ENCODE results near the gene AGFG2.

AGFG2 gene

GRCh38 chr7:100584054-100584682 lies 45.2 kb downstream of the AGFG2 start:
- no peak for DNase-seq (ENCODE audit: low read depth in 2 of 2, low spot score in 1 of 2)

GRCh38 chr7:100584683-100585510 lies 45.9 kb downstream of the AGFG2 start:
- no peak for DNase-seq (ENCODE audit: low read depth in 2 of 2, low spot score in 1 of 2)

- DNase-seq (ENCODE audit: low read depth in 2 of 2, low spot score in 1 of 2): no peak
These were observed 46.7 kb downstream of the AGFG2 start, which contains the start of gene LRCH4 for GRCh38 chr7:100585511-100586265. Gene LRCH4 (minus strand): TSS chr7:100586129. CDS start chr7:100586100, 29 bp downstream.

GRCh38 chr7:100586266-100587025 lies 47.4 kb downstream of the AGFG2 start, which contains the start of gene FBXO24:
Gene FBXO24 (plus strand): TSS chr7:100586328. CDS start chr7:100586626, 298 bp downstream.
- DNase-seq (ENCODE audit: low read depth in 2 of 2, low spot score in 1 of 2): peak; percentile 97 to 99

GRCh38 chr7:100588438-100588837 lies 49.4 kb downstream of the AGFG2 start:
- no peak for DNase-seq (ENCODE audit: low read depth in 2 of 2, low spot score in 1 of 2)

- DNase-seq (ENCODE audit: low read depth in 2 of 2, low spot score in 1 of 2): no peak
These were observed 50.4 kb downstream of the AGFG2 start for GRCh38 chr7:100589341-100589947.

- DNase-seq (ENCODE audit: low read depth in 2 of 2, low spot score in 1 of 2): no peak
These were observed 51.2 kb downstream of the AGFG2 start for GRCh38 chr7:100590077-100590737.

GRCh38 chr7:100591596-100591995 lies 52.6 kb downstream of the AGFG2 start:
- no peak for DNase-seq (ENCODE audit: low read depth in 2 of 2, low spot score in 1 of 2)

- no peak for DNase-seq (ENCODE audit: low read depth in 2 of 2, low spot score in 1 of 2)
These were observed 56.2 kb downstream of the AGFG2 start for GRCh38 chr7:100595188-100595587.

- no peak for DNase-seq (ENCODE audit: low read depth in 2 of 2, low spot score in 1 of 2)
These were observed 59.4 kb downstream of the AGFG2 start for GRCh38 chr7:100598425-100598824.

GRCh38 chr7:100599911-100600729 lies 61.1 kb downstream of the AGFG2 start:
- no peak for DNase-seq (ENCODE audit: low read depth in 2 of 2, low spot score in 1 of 2)

- DNase-seq (ENCODE audit: low read depth in 2 of 2, low spot score in 1 of 2): no peak
These were observed 61.7 kb downstream of the AGFG2 start for GRCh38 chr7:100600730-100601038.

GRCh38 chr7:100602889-100603725 lies 64.1 kb downstream of the AGFG2 start:
- DNase-seq (ENCODE audit: low read depth in 2 of 2, low spot score in 1 of 2): no peak

GRCh38 chr7:100603726-100604027 lies 64.7 kb downstream of the AGFG2 start:
- DNase-seq (ENCODE audit: low read depth in 2 of 2, low spot score in 1 of 2): no peak

- peak; percentile 27 to 66 for DNase-seq (ENCODE audit: low read depth in 2 of 2, low spot score in 1 of 2)
These were observed 65.3 kb downstream of the AGFG2 start for GRCh38 chr7:100604028-100604975.

- DNase-seq (ENCODE audit: low read depth in 2 of 2, low spot score in 1 of 2): no peak
These were observed 66.2 kb downstream of the AGFG2 start for GRCh38 chr7:100604976-100605911.
